IPS DF 4.7 (cell line): ENCODE measurements around the gene PTCH1.

ENCODE experiments used
- DNase-seq: peaks from one replicate; pipeline ENCODE4 v3.0.0-alpha.2; 2013; ENCODE audit warnings: low spot score; ENCODE audit errors: extremely low read depth

PTCH1 gene

GRCh38 chr9:95409650-95410426 lies 106.9 kb downstream of the PTCH1 start:
- DNase-seq: no peak

GRCh38 chr9:95407524-95407923 lies 109.2 kb downstream of the PTCH1 start:
- no peak for DNase-seq

- DNase-seq: no peak
Observed at GRCh38 chr9:95406121-95406520, 110.7 kb downstream of the PTCH1 start.

GRCh38 chr9:95399261-95399660 lies 117.5 kb downstream of the PTCH1 start:
- DNase-seq: no peak
